Parathyroid adenoma (tissue), 2 donors: Measurements from ENCODE around the gene CSMD2.

Experiments used
- H2AFZ ChIP-seq: fragments of 300-600 bp; sonication (generic); one replicate; pipeline ENCODE4 v1.7.0; 2017; ENCODE audit warnings: antibody characterized with exemption, mild to moderate bottlenecking
- H3K27ac ChIP-seq: fragments of 300-600 bp; sonication (generic); one replicate; pipeline ENCODE4 v1.7.0; 2017
- H3K27me3 ChIP-seq: fragments of 300-600 bp; sonication (generic); one replicate; pipeline ENCODE4 v1.7.0; 2017; ENCODE audit warnings: low read length; ENCODE audit not compliant: control insufficient read depth, insufficient read depth
- H3K36me3 ChIP-seq: fragments of 300-600 bp; sonication (generic); one replicate; pipeline ENCODE4 v1.7.0; 2017; ENCODE audit warnings: low read length; ENCODE audit not compliant: control insufficient read depth, insufficient read depth
- H3K4me1 ChIP-seq: fragments of 300-600 bp; sonication (generic); one replicate; pipeline ENCODE4 v1.7.0; 2017; ENCODE audit warnings: control low read depth
- H3K4me2 ChIP-seq: fragments of 300-600 bp; sonication (generic); one replicate; pipeline ENCODE4 v1.7.0; 2017; ENCODE audit warnings: low read length
- H3K4me3 ChIP-seq: fragments of 300-600 bp; sonication (generic); one replicate; pipeline ENCODE4 v1.7.0; 2017; ENCODE audit warnings: low read depth, low read length
- H3K79me2 ChIP-seq: fragments of 300-600 bp; sonication (generic); one replicate; pipeline ENCODE4 v1.7.0; 2017; ENCODE audit warnings: control low read depth
- H3K9ac ChIP-seq: fragments of 300-600 bp; sonication (generic); one replicate; pipeline ENCODE4 v1.7.0; 2017; ENCODE audit warnings: mild to moderate bottlenecking
- H3K9me3 ChIP-seq: fragments of 300-600 bp; sonication (generic); one replicate; pipeline ENCODE4 v1.7.0; 2017; ENCODE audit warnings: low read length; ENCODE audit not compliant: control insufficient read depth
- CTCF ChIP-seq: fragments of 300-600 bp; sonication (generic); IDR thresholded peaks from one replicate; pipeline ENCODE4 v1.7.0; 2017; ENCODE audit warnings: antibody characterized with exemption, mild to moderate bottlenecking
- donor health status: primary hyperparathyroidism.

Gene CSMD2

GRCh38 chr1:33841494-33841893 lies 323.5 kb downstream of the CSMD2 start:
- H3K36me3 ChIP-seq, result no peaks in the 10 kb centered on the region
- no peak overlapping the region for H3K4me2 ChIP-seq
- H3K27me3 ChIP-seq, result no peaks in the 10 kb centered on the region
- no peak for TF ChIP-seq CTCF
- no peaks in the 10 kb centered on the region for H3K79me2 ChIP-seq
- no peak overlapping the region for H2AFZ ChIP-seq
- H3K9ac ChIP-seq, result no peak overlapping the region
- no peak overlapping the region for H3K4me3 ChIP-seq
- H3K27ac ChIP-seq, result no peak overlapping the region
- H3K4me1 ChIP-seq, result no peaks in the 10 kb centered on the region
- H3K9me3 ChIP-seq, result no peaks in the 10 kb centered on the region

GRCh38 chr1:33837635-33838034 lies 327.4 kb downstream of the CSMD2 start:
- Histone ChIP-seq H3K4me2 (no peak overlapping the region), H3K4me3 (no peak overlapping the region), H3K36me3 (no peaks in the 10 kb centered on the region), H3K9ac (no peak overlapping the region), H3K4me1 (no peaks in the 10 kb centered on the region), H3K27me3 (no peaks in the 10 kb centered on the region), H3K9me3 (no peaks in the 10 kb centered on the region), H3K27ac (no peak overlapping the region), H3K79me2 (no peaks in the 10 kb centered on the region), H2AFZ (no peak overlapping the region)
- no peak for TF ChIP-seq CTCF

GRCh38 chr1:33836911-33837310 lies 328.1 kb downstream of the CSMD2 start:
- Histone ChIP-seq H3K4me1 (no peaks in the 10 kb centered on the region), H3K36me3 (no peaks in the 10 kb centered on the region), H3K9ac (no peak overlapping the region), H3K79me2 (no peaks in the 10 kb centered on the region), H3K4me3 (no peak overlapping the region), H2AFZ (no peak overlapping the region), H3K9me3 (no peaks in the 10 kb centered on the region), H3K4me2 (no peak overlapping the region), H3K27ac (no peak overlapping the region), H3K27me3 (no peaks in the 10 kb centered on the region)
- no peak for TF ChIP-seq CTCF

GRCh38 chr1:33828654-33829053 lies 336.4 kb downstream of the CSMD2 start:
- H3K27me3 ChIP-seq, result no peaks in the 10 kb centered on the region
- H2AFZ ChIP-seq, result no peak overlapping the region
- no peaks in the 10 kb centered on the region for H3K9me3 ChIP-seq
- H3K4me3 ChIP-seq, result no peak overlapping the region
- H3K27ac ChIP-seq, result no peak overlapping the region
- no peak overlapping the region for H3K4me2 ChIP-seq
- no peaks in the 10 kb centered on the region for H3K4me1 ChIP-seq
- no peaks in the 10 kb centered on the region for H3K36me3 ChIP-seq
- H3K9ac ChIP-seq, result no peak overlapping the region
- no peaks in the 10 kb centered on the region for H3K79me2 ChIP-seq
- no peak for TF ChIP-seq CTCF

- H2AFZ ChIP-seq, result no peak overlapping the region
- H3K79me2 ChIP-seq, result no peaks in the 10 kb centered on the region
- H3K9ac ChIP-seq, result no peak overlapping the region
- H3K27ac ChIP-seq, result no peak overlapping the region
- H3K9me3 ChIP-seq, result no peaks in the 10 kb centered on the region
- H3K4me2 ChIP-seq, result no peak overlapping the region
- TF ChIP-seq CTCF, result no peak
- no peak overlapping the region for H3K4me3 ChIP-seq
- no peaks in the 10 kb centered on the region for H3K4me1 ChIP-seq
- no peaks in the 10 kb centered on the region for H3K27me3 ChIP-seq
- no peaks in the 10 kb centered on the region for H3K36me3 ChIP-seq
Observed at GRCh38 chr1:33828059-33828458, 337.0 kb downstream of the CSMD2 start.
